SJCRH30 (cell line): ENCODE data around the gene GMFB. TPM values are rescaled to one million over a fixed set of nuclear protein-coding genes. Genes with fewer than 3 reads are reported as not detected.
"Not testable (repeated sequence)": the region's sequence is repeated elsewhere in the genome, so short reads cannot be mapped to it uniquely, and the experiment has no call there.

Experiments
- DNase-seq, 2 experiments: peaks; one replicate each; pipeline ENCODE4 v3.0.0-alpha.2; 2015 to 2020
- H3K27ac ChIP-seq: fragments of 250-450 bp; sonication (Bioruptor Pico); 2 replicates; pipeline ENCODE4 v1.5.1; 2020; ENCODE audit warnings: mild to moderate bottlenecking, moderate library complexity
- H3K27me3 ChIP-seq: fragments of 250-450 bp; sonication (Bioruptor Pico); 2 replicates; pipeline ENCODE4 v1.5.1; 2020; ENCODE audit warnings: mild to moderate bottlenecking, moderate library complexity
- H3K36me3 ChIP-seq: fragments of 250-450 bp; sonication (Bioruptor Pico); 2 replicates; pipeline ENCODE4 v1.5.1; 2020; ENCODE audit warnings: mild to moderate bottlenecking, moderate library complexity
- H3K4me1 ChIP-seq: fragments of 250-450 bp; sonication (Bioruptor Pico); 2 replicates; pipeline ENCODE4 v1.5.1; 2020; ENCODE audit warnings: mild to moderate bottlenecking, moderate library complexity
- H3K4me3 ChIP-seq: fragments of 250-450 bp; sonication (Bioruptor Pico); 2 replicates; pipeline ENCODE4 v1.5.1; 2020; ENCODE audit warnings: mild to moderate bottlenecking, moderate library complexity
- H3K9me3 ChIP-seq: fragments of 250-450 bp; sonication (Bioruptor Pico); replicated peaks from 2 replicates; pipeline ENCODE4 v1.5.1; 2020; ENCODE audit warnings: mild to moderate bottlenecking, moderate library complexity
- total RNA-seq: library from RNA; depleted of rRNA; stranded (reverse); fragments of >200 nt; shearing (Covaris generic); gene quantifications from 2 replicates; pipeline ENCODE4 v1.2.3, GENCODE V29; 2014

GMFB gene
- total RNA-seq, 1 experiment from 2014 or later = 74.3 TPM

DNA sequence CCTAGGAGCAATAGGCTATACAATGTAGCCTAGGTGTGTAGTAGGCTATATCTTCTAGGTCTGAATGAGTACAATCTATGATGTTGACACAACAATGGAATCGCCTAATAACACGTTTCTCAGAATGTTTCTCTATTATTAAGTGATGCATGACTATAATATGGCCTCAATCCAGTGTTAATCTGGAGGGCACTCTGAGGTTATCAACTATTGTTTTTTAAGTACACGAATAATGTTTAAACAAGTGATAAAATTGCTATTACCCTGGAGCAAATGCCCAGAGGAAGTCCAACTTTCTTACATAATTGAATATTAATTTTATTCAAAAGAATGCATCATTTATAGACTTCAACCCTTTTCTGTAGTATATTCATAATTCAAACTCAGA lies 31.2 kb downstream of the GMFB start:
- H3K9me3 ChIP-seq = no peaks in the 10 kb centered on the region
- no peak overlapping the region for H3K27ac ChIP-seq
- no peak for DNase-seq
- no peaks in the 10 kb centered on the region for H3K4me1 ChIP-seq
- no peaks in the 10 kb centered on the region for H3K36me3 ChIP-seq
- no peaks in the 10 kb centered on the region for H3K27me3 ChIP-seq
- no peak overlapping the region for H3K4me3 ChIP-seq

DNA sequence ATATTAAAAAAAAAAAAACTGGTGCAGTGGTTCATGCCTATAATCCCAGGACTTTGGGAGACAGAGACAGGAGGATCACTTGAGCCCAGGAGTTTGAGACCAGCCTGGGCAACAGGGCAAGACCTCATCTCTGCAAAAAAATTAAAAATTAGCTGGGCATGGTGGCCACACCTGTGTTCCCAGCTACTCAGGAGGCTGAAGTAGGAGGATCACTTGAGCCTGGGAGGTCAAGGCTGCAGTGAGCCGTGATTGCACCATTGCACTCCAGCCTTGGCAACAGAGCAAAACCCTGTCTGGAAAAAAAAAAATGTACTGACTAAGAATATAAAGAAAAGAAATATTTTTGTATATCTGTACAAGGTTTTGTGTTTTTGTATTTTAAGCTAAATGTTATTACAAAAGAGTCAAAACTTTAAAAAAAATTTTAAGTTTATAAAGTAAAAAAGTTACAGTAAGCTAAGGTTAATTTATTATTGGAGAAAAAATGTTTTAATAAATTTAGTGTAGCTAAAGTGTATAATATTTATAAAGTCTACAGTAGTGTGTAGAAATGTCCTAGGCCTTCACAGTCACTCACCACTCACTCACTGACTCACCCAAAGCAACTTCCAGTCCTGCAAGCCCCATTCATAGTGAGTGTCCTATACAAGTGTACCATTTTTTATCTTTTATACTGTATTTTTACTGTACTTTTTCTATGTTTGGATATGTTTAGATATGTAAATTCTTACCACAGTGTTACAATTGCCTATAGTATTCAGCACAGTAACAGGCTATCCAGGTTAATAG lies 31.8 kb downstream of the GMFB start:
- H3K4me1 ChIP-seq, H3K4me3 ChIP-seq, H3K36me3 ChIP-seq, H3K27ac ChIP-seq, DNase-seq, H3K27me3 ChIP-seq, H3K9me3 ChIP-seq: not testable (repeated sequence)

DNA sequence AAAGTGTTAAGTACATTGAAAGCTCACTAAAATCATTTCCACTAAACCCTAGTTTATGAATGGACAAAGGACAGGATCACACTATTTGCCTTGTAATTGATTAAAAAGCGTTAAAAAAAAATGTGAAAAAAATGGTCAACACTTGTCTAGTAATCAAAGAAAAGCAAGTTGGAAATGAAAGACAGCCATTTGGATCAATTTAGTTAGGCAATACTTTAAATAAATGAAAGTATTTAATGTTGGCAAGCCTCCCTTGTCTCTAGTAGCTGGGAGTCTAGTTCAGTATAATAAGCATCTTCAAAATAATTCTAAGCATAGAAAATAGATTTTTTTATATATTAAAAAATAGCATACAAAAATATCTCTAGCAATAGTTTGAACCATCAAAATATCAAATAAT lies 33.4 kb downstream of the GMFB start:
- H3K27me3 ChIP-seq = no peaks in the 10 kb centered on the region
- DNase-seq = no peak
- H3K27ac ChIP-seq = no peak overlapping the region
- no peaks in the 10 kb centered on the region for H3K9me3 ChIP-seq
- H3K36me3 ChIP-seq = no peaks in the 10 kb centered on the region
- 0 out of 2 replicates have a peak, but pooled peaks cover 3% of the 10 kb centered on the region for H3K4me1 ChIP-seq
- H3K4me3 ChIP-seq = no peak overlapping the region

GRCh38 chr14:54453990-54454389 lies 34.8 kb downstream of the GMFB start:
- H3K36me3 ChIP-seq, DNase-seq, H3K4me1 ChIP-seq, H3K27ac ChIP-seq, H3K27me3 ChIP-seq, H3K4me3 ChIP-seq, H3K9me3 ChIP-seq: not testable (repeated sequence)

- no peak overlapping the region for H3K27ac ChIP-seq
- no peak overlapping the region for H3K4me3 ChIP-seq
- 0 out of 2 replicates have a peak, but pooled peaks cover 3% of the 10 kb centered on the region for H3K4me1 ChIP-seq
- DNase-seq = no peak
- no peaks in the 10 kb centered on the region for H3K27me3 ChIP-seq
- H3K9me3 ChIP-seq = no peaks in the 10 kb centered on the region
- H3K36me3 ChIP-seq = no peaks in the 10 kb centered on the region
These were observed 35.5 kb downstream of the GMFB start for GRCh38 chr14:54453252-54453651.

DNA sequence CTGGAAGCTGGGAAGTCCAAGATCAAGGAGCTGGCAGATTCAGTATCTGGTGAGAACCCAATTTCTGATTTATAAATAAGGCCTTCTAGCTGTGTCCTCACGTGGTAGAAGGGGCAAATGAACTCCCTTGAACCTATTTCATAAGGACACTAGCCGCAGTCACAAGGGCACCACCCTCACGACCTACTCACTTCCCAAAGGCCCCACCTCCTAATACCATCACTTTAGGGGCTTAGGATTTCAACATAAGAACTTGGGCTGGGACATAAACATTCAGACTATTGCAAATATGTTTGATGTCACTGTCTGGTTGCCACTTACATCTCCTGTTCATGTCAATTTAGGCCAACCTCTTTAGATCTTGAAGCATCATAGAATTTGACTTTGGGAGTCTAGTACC lies 36.8 kb downstream of the GMFB start:
- 0 out of 2 replicates have a peak, but pooled peaks cover 3% of the 10 kb centered on the region for H3K4me1 ChIP-seq
- H3K4me3 ChIP-seq = no peak overlapping the region
- no peak overlapping the region for H3K27ac ChIP-seq
- no peaks in the 10 kb centered on the region for H3K27me3 ChIP-seq
- no peaks in the 10 kb centered on the region for H3K36me3 ChIP-seq
- H3K9me3 ChIP-seq = no peaks in the 10 kb centered on the region
- no peak for DNase-seq

DNA sequence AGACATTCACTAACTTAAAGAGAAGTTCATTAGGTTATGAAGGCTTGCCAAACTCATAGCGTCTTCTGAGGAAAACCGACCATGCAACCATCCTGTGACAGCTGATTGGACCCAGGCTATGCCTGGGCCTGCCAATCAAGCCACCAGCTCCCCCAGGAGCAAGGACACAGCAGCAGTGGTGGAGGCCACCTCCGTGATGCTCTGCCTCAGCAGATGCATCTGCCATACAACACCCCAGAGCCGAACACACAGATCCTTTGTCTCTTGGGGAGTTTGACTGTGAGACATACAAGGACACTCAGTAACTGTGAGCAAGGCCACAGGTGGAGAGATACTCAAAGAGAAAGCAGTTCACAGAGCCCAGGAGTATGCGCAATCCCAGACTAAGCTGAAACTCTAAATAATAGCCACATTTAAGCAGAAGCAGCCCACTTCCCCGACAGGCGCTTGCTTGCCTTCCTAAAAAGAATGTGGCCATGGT lies 37.6 kb downstream of the GMFB start:
- Histone ChIP-seq H3K27me3 (no peaks in the 10 kb centered on the region), H3K27ac (no peak overlapping the region), H3K36me3 (no peaks in the 10 kb centered on the region), H3K4me3 (no peak overlapping the region), H3K4me1 (0 out of 2 replicates have a peak, but pooled peaks cover 3% of the 10 kb centered on the region), H3K9me3 (no peaks in the 10 kb centered on the region)
- peak; percentile 15 to 40 for DNase-seq

- Histone ChIP-seq H3K27ac (no peak overlapping the region), H3K36me3 (no peaks in the 10 kb centered on the region), H3K4me1 (0 out of 2 replicates have a peak, but pooled peaks cover 3% of the 10 kb centered on the region), H3K4me3 (no peak overlapping the region), H3K9me3 (no peaks in the 10 kb centered on the region), H3K27me3 (no peaks in the 10 kb centered on the region)
- DNase-seq = no peak
These were observed 38.2 kb downstream of the GMFB start for GRCh38 chr14:54450535-54450934.

DNA sequence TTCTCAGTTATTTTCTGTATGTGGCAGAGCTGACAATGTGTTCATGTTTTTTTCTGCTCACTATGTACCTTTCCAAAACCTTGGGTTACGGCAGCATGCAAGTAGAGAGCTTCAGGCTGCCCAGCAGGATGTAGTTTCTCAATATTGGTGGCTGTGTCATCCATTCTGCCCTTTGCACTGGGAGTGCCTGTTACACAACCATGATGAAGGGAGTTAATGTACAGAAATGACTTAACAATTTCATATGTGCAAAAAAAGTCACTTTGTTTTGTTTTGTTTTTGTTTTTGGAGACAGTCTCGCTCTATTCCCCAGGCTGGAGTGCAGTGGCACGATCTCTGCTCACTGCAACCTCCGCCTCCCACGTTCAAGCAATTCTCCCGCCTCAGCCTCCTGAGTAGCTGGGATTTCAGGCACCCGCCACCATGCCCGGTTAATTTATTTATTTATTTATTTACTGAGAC lies 41.5 kb downstream of the GMFB start:
- Histone ChIP-seq H3K4me1 (0 out of 2 replicates have a peak, but pooled peaks cover 3% of the 10 kb centered on the region), H3K36me3 (no peaks in the 10 kb centered on the region), H3K27ac (no peak overlapping the region), H3K4me3 (no peak overlapping the region), H3K9me3 (no peaks in the 10 kb centered on the region), H3K27me3 (no peaks in the 10 kb centered on the region)
- DNase-seq = no peak

DNA sequence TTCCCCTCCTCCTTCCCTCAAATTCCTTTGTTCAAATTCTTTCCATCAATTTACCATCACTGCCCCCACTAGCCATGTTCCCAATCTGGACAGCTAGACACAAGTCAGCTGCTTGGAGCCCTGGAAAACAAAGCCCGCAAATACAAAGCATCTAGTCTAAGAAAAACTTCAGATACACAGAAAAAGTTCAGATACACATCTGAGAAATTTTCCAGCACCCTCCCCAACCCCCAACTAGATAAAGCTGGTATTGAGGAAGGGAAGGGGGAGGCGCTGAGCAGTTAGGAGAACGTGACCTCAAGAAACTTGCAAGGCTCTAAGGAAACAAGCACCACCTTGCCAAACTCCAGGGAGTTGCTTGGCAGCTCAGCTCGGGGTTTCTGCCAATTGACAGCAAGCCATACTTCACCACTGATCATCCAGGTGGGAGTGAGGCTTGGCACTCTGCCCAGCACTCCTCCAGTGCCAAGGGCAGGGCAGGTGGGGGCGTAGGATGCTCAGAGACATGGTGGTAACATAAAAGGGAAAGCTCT lies 42.6 kb downstream of the GMFB start:
- no peaks in the 10 kb centered on the region for H3K9me3 ChIP-seq
- H3K27ac ChIP-seq = no peak overlapping the region
- no peaks in the 10 kb centered on the region for H3K36me3 ChIP-seq
- 0 out of 2 replicates have a peak, but pooled peaks cover 3% of the 10 kb centered on the region for H3K4me1 ChIP-seq
- no peak for DNase-seq
- H3K27me3 ChIP-seq = no peaks in the 10 kb centered on the region
- H3K4me3 ChIP-seq = no peak overlapping the region

DNA sequence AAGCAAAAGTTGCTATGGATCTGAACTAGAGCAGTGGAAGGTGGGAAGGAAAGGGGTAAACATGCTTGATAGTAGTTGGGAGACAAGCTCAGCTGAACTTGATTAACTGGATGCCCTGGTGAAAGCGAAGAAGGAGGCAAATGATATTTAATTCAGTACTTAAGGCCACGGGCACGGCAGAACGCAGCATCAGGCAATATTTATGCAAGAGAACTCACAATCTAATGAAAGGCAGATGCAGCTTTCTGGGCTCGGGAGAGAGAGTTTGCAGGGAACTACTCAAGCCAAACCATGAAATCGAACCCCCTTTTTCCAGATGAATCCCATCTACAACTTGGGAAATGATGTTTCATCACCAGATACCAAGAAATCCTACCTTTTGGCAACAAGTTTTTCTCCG lies 44.1 kb downstream of the GMFB start:
- Histone ChIP-seq H3K4me3 (no peak overlapping the region), H3K27ac (no peak overlapping the region), H3K4me1 (no peaks in the 10 kb centered on the region), H3K9me3 (no peaks in the 10 kb centered on the region), H3K27me3 (no peaks in the 10 kb centered on the region), H3K36me3 (no peaks in the 10 kb centered on the region)
- DNase-seq = no peak

DNA sequence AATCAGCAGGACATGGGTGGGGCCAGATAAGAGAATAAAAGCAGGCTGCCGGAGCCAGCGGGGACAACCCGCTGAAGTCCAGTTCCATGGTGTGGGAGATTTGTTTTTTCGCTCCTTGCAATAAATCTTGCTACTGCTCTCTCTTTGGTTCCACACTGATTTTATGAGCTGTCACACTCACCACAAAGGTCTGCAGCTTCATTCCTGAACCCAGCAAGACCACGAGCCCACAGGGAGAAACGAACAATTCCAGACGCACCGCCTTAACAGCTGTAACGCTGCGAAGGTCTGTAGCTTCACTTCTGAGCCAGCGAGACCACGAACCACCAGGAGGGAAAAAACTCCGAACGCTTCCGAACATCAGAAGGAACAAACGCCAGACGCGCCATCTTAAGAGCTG lies 44.8 kb downstream of the GMFB start:
- H3K27ac ChIP-seq = no peak overlapping the region
- H3K4me3 ChIP-seq = no peak overlapping the region
- H3K36me3 ChIP-seq = no peaks in the 10 kb centered on the region
- H3K27me3 ChIP-seq = no peaks in the 10 kb centered on the region
- no peak for DNase-seq
- H3K4me1 ChIP-seq = no peaks in the 10 kb centered on the region
- H3K9me3 ChIP-seq = no peaks in the 10 kb centered on the region

DNA sequence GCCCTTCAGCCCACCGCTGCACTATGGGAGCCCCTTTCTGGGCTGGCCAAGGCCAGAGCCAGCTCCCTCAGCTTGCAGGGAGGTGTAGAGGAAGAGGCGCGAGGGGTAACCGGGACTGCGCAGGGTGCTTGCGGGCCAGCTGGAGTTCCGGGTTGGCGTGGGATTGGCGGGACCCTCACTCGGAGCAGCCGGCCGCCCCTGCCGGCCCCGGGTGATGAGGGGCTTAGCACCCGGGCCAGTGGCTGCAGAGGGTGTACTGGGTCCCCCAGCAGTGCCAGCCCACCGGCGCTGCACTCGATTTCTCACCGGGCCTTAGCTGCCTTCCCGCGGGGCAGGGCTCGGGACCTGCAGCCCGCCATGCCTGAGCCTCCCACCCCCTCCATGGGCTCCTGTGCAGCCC lies 45.8 kb downstream of the GMFB start:
- not testable (repeated sequence) for DNase-seq, H3K4me3 ChIP-seq, H3K27me3 ChIP-seq, H3K4me1 ChIP-seq, H3K9me3 ChIP-seq, H3K27ac ChIP-seq, H3K36me3 ChIP-seq

GRCh38 chr14:54440873-54441868 lies 47.6 kb downstream of the GMFB start, which contains the start of gene CNIH1:
CNIH1 (minus strand) TSS chr14:54441374; CDS start chr14:54441327, 47 bp downstream.
- H3K27me3 ChIP-seq = no peaks in the 10 kb centered on the region
- peak; percentile 90 to 93 for DNase-seq
- H3K4me1 ChIP-seq = no peaks in the 10 kb centered on the region
- peaks cover 6% of the 10 kb centered on the region for H3K36me3 ChIP-seq
- no peaks in the 10 kb centered on the region for H3K9me3 ChIP-seq
- peak within 1 kb of the TSS; percentile 77 for H3K27ac ChIP-seq
- peak within 1 kb of the TSS; percentile 73 for H3K4me3 ChIP-seq
